ENCODE measurements around the gene EGR4. TPM values are rescaled to one million over a fixed set of nuclear protein-coding genes. Genes with fewer than 3 reads are reported as not detected.

Gene EGR4
- total RNA-seq, 1 experiment from 2014 or later = not detected

- intact Hi-C loops (cut with micrococcal nuclease) = no loop called here
- Histone ChIP-seq H2AFZ (ENCODE audit: low read length) (no peak overlapping the region), H3K27me3 (ENCODE audit: low read length) (no peaks in the 10 kb centered on the region), H3K4me3 (ENCODE audit: low read length) (no peak overlapping the region), H3K4me1 (ENCODE audit: insufficient read depth, low read length) (no peaks in the 10 kb centered on the region), H3K27ac (ENCODE audit: low read length) (no peak overlapping the region), H4K20me1 (ENCODE audit: low read length) (peaks cover 10% of the 10 kb centered on the region), H3K79me2 (ENCODE audit: low read length) (peaks cover 4% of the 10 kb centered on the region; the same call in 1 of the 2 replicates), H3K9me3 (ENCODE audit: low read length) (no peaks in the 10 kb centered on the region), H3K4me2 (ENCODE audit: low read length) (no peak overlapping the region), H3K36me3 (ENCODE audit: low read depth, low read length) (peaks cover 55% of the 10 kb centered on the region), H3K9me2 (replicated peaks; ENCODE audit: low read length) (no peaks in the 10 kb centered on the region), H3K9ac (ENCODE audit: low read length) (no peak overlapping the region), H3F3A (ENCODE audit: low read length, unreplicated experiment) (no peaks in the 10 kb centered on the region)
- TF ChIP-seq, protein P1, sequence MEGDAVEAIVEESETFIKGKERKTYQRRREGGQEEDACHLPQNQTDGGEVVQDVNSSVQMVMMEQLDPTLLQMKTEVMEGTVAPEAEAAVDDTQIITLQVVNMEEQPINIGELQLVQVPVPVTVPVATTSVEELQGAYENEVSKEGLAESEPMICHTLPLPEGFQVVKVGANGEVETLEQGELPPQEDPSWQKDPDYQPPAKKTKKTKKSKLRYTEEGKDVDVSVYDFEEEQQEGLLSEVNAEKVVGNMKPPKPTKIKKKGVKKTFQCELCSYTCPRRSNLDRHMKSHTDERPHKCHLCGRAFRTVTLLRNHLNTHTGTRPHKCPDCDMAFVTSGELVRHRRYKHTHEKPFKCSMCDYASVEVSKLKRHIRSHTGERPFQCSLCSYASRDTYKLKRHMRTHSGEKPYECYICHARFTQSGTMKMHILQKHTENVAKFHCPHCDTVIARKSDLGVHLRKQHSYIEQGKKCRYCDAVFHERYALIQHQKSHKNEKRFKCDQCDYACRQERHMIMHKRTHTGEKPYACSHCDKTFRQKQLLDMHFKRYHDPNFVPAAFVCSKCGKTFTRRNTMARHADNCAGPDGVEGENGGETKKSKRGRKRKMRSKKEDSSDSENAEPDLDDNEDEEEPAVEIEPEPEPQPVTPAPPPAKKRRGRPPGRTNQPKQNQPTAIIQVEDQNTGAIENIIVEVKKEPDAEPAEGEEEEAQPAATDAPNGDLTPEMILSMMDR (conservative IDR thresholded peaks at IDR 0.05; ENCODE audit: low read depth, low read length) = no peak
- no peak for TF ChIP-seq EZH2phosphoT487 (IDR thresholded peaks at IDR 0.05; ENCODE audit: borderline replicate concordance, low read length)
- no peak for TF ChIP-seq EZH2 (IDR thresholded peaks at IDR 0.05; ENCODE audit: low read length, unreplicated experiment)
- ChIA-PET CTCF (no interaction called here), POLR2A (ENCODE audit: unreplicated experiment) (no interaction called here)
- no peak for DNase-seq
- no TSS peak for BruUV-seq (replicated peaks)
- no peak for ATAC-seq
Measured at GRCh38 chr2:73250872-73251846, 42.2 kb downstream of the EGR4 start.

DNA sequence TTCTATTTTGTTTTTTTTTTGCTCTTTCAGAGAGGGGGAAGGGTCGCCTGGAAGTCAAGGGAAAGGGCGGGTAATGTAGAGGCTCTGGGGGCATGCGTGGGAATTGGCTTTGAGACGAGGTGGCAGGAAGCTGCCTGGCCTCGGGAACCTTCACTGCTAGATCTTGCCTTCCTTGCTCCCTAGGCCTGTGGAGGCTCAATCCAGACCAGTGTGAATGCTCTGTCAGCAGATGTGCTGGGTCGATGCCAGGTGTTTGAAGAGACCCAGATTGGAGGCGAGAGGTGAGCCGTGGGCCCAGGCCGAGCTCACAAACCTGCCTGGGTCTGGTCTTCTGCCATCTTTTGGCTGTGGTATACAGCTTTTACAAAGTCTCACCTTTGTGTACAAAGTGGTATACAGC, 43.7 kb downstream of the EGR4 start:
- DNase-seq (no peak), ATAC-seq (no peak)
- Histone ChIP-seq H3K27me3 (ENCODE audit: low read length) (no peaks in the 10 kb centered on the region), H3K79me2 (ENCODE audit: low read length) (peaks cover 19% of the 10 kb centered on the region), H3F3A (ENCODE audit: low read length, unreplicated experiment) (no peaks in the 10 kb centered on the region), H3K36me3 (ENCODE audit: low read depth, low read length) (peaks cover 71% of the 10 kb centered on the region), H3K4me3 (ENCODE audit: low read length) (no peak overlapping the region), H3K4me1 (ENCODE audit: insufficient read depth, low read length) (peaks cover 1% of the 10 kb centered on the region), H3K9ac (ENCODE audit: low read length) (no peak overlapping the region), H4K20me1 (ENCODE audit: low read length) (peaks cover 25% of the 10 kb centered on the region), H3K4me2 (ENCODE audit: low read length) (no peak overlapping the region), H2AFZ (ENCODE audit: low read length) (no peak overlapping the region), H3K9me2 (replicated peaks; ENCODE audit: low read length) (no peaks in the 10 kb centered on the region), H3K27ac (ENCODE audit: low read length) (no peak overlapping the region), H3K9me3 (ENCODE audit: low read length) (no peaks in the 10 kb centered on the region)
- CTCF ChIA-PET = no interaction called here
- no TSS peak for BruUV-seq (replicated peaks)
- intact Hi-C loops (cut with micrococcal nuclease) = no loop called here
- POLR2A ChIA-PET (ENCODE audit: unreplicated experiment) = interaction anchor here (0.6 kb wide), 1 partner anchor 35 kb away, joined by 6 read pairs; the partner anchor contains the start of gene FBXO41
- TF ChIP-seq EZH2 (IDR thresholded peaks at IDR 0.05; ENCODE audit: low read length, unreplicated experiment) = no peak

GRCh38 chr2:73246850-73247249, 46.5 kb downstream of the EGR4 start:
- no TSS peak for BruUV-seq (replicated peaks)
- no peak overlapping the region for H3K4me2 ChIP-seq (ENCODE audit: low read length)
- H4K20me1 ChIP-seq (ENCODE audit: low read length) = peaks cover 39% of the 10 kb centered on the region
- ChIA-PET CTCF (no interaction called here), POLR2A (ENCODE audit: unreplicated experiment) (no interaction called here)
- no peak overlapping the region for H3K9ac ChIP-seq (ENCODE audit: low read length)
- peaks cover 11% of the 10 kb centered on the region for H3K4me1 ChIP-seq (ENCODE audit: insufficient read depth, low read length)
- ATAC-seq (no peak), DNase-seq (no peak)
- H3K36me3 ChIP-seq (ENCODE audit: low read depth, low read length) = peaks cover 71% of the 10 kb centered on the region
- no peaks in the 10 kb centered on the region for H3K9me2 ChIP-seq (replicated peaks; ENCODE audit: low read length)
- TF ChIP-seq, protein P1 (conservative IDR thresholded peaks at IDR 0.05; ENCODE audit: low read depth, low read length) = no peak
- TF ChIP-seq EZH2phosphoT487 (IDR thresholded peaks at IDR 0.05; ENCODE audit: borderline replicate concordance, low read length) (no peak), EZH2 (IDR thresholded peaks at IDR 0.05; ENCODE audit: low read length, unreplicated experiment) (no peak)
- H3K27ac ChIP-seq (ENCODE audit: low read length) = no peak overlapping the region
- no peaks in the 10 kb centered on the region for H3F3A ChIP-seq (ENCODE audit: low read length, unreplicated experiment)
- H3K27me3 ChIP-seq (ENCODE audit: low read length) = no peaks in the 10 kb centered on the region
- intact Hi-C loops (cut with micrococcal nuclease) = no loop called here
- peaks cover 26% of the 10 kb centered on the region for H3K79me2 ChIP-seq (ENCODE audit: low read length)
- H2AFZ ChIP-seq (ENCODE audit: low read length) = no peak overlapping the region
- no peak overlapping the region for H3K4me3 ChIP-seq (ENCODE audit: low read length)
- no peaks in the 10 kb centered on the region for H3K9me3 ChIP-seq (ENCODE audit: low read length)
